Measurements from ENCODE around the gene ITGB5.

The ITGB5 gene

DNA sequence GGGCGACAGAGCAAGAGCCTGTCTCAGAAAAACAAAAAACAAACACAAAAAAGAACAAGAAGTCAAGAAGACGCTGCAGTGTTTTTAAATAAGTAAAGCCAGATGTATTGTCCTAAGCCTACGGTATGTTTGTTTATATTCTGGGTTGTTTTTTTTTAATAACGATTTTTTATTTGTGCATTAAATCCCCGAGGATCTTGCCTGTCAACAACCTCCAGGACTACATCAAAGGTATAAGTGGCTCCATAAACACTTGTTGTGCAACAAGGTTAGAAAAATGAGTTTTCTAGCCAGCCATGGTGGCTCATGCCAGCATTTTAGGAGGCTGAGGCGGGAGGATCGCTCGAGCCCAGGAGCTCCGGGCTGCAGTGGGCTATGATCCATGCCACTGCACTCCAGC lies 26.1 kb downstream of the ITGB5 start:
- no peak for TF ChIP-seq POLR2A (IDR thresholded peaks at IDR 0.05; ENCODE audit: low read depth, low read length)
- DNase-seq (ENCODE audit: insufficient read length, low spot score): no peak
- no peak for FAIRE-seq

DNA sequence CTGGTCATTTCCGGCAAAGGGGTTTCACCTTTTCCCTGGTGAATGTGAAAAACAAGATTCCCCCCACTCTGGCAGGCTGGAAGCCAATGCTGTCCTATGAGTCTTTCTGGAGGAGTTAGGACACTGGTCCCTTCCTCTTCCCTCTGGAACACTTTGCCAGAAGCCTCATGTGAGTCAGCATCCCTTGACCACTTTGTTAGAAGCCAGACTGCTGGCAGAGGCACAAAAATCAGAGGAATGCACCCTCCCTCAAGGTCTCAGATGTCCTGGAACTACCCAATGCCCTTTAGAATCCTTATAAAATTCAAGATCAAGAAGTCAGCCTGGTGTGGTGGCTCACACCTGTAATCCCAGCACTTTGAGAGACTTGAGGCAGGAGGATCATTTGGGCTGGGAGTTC lies 26.6 kb downstream of the ITGB5 start:
- FAIRE-seq: peak; percentile 95
- TF ChIP-seq POLR2A (IDR thresholded peaks at IDR 0.05; ENCODE audit: low read depth, low read length): no peak
- peak; percentile 68 for DNase-seq (ENCODE audit: insufficient read length, low spot score)

DNA sequence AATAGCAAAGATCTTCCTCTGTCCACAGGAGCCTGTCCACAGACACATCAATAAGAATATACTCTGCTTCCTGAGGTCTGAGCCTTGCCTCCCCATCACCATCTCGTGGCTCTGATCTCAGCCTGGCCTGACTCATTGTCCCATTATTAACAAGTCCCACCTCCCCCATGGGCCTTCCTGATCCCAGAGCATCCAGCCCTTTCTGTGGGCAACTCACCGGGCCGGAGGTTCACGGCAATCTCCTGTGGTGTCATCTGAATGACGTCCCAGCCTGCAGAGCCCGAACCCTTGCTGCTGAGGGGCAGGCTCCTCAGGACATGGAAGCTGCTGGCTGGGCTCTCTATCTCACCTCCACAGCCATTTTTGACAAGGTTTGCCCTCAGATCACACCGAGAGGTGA lies 28.1 kb downstream of the ITGB5 start:
- peak; percentile 75 for FAIRE-seq
- no peak for TF ChIP-seq POLR2A (IDR thresholded peaks at IDR 0.05; ENCODE audit: low read depth, low read length)
- peak; percentile 48 for DNase-seq (ENCODE audit: insufficient read length, low spot score)

DNA sequence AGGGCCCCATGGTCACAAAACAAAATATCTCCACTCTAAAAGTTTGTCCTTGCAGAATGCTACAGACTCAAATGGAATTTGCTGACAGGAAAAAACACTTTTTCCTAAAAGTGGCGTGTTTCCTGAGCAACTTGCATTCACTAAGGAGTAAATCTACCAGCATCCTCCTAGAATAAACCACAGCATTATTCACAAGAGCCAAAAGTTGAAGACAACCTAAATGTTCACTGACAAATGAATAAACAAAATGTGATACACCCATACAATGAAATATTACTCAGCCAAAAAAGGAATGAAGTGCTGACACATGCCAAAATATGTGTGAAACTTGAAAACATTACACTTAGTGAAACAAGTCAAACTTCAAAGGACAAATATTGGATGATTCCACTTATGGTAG lies 28.9 kb downstream of the ITGB5 start:
- TF ChIP-seq POLR2A (IDR thresholded peaks at IDR 0.05; ENCODE audit: low read depth, low read length): no peak
- FAIRE-seq (peak; percentile 50), DNase-seq (ENCODE audit: insufficient read length, low spot score) (no peak)

DNA sequence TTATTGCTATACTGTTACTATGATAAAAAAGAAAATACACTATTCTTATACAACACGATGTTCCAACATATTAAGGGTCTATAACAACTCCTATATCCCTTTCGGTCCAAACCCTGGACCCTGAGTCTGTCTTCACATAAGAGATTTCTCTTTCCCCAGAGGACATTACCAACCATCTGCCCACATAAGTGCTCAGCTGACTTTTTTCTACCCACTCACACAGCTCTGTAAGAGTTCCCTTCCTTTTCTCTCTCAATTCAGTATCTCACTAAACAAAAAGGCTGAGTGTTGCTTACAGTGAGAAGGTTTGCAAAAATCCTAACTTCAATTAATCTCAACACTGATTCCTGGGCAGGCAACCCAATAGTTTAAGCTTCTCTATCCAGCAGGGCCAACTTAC lies 30.5 kb downstream of the ITGB5 start:
- FAIRE-seq (no peak), DNase-seq (ENCODE audit: insufficient read length, low spot score) (no peak)
- TF ChIP-seq POLR2A (IDR thresholded peaks at IDR 0.05; ENCODE audit: low read depth, low read length): no peak

DNA sequence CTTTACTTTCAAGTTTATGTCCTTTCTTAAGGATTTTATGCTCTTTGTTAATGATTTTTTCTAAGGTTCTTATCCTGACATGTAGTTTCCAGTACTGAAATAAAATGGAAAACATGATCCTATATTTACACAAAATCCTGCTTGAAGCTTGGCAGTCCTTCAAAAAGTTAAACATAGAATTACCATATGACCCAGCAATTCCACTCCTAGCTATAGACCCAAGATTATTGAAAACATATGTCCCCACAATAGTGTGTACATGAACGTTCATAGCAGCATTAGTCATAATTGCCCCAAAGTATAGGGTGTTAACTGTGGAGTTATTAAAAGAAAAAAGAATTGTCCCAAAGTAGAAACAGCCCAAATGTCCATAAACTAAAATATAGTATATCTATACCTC lies 33.2 kb downstream of the ITGB5 start:
- FAIRE-seq (no peak), DNase-seq (ENCODE audit: insufficient read length, low spot score) (no peak)
- TF ChIP-seq POLR2A (IDR thresholded peaks at IDR 0.05; ENCODE audit: low read depth, low read length): no peak

DNA sequence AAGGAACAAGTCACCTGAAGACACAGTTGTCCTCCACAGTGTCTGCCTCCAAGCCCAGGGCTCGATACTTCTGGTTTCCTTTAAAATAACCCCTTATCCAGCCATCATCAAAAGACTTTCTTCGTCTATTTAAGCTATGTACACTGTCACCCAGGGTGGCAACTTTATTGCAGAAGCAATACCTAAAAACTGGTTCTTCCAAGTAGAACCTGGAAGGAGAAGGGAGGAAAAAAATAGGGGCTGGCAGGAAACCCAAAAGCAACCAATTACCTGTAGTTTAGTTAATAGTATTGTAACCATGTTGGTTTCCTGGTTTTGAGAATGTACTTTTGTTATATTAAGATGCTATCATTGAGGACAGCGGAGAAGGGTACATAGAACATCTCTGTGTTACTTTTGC lies 33.7 kb downstream of the ITGB5 start:
- TF ChIP-seq POLR2A (IDR thresholded peaks at IDR 0.05; ENCODE audit: low read depth, low read length): no peak
- DNase-seq (ENCODE audit: insufficient read length, low spot score): no peak
- FAIRE-seq: no peak

DNA sequence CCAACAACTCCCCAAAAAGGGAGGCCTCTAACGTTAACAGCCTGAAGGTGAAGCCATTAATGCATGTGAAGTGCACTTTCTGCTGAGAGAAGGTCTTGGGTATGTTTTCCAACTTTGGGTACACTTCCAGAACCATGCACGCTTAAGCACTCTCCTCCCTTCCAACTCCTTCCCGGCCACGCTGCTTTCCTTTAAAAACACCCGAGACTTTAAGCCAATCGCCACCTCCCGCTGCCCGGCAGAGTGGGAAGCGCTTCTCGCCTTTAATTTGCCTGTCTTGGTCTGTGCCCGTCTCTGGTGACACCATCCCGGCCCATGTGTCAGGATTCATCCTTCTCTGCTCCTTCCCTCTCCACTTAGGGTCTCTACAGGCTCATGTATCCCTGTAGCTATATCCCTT lies 35.3 kb downstream of the ITGB5 start:
- no peak for TF ChIP-seq POLR2A (IDR thresholded peaks at IDR 0.05; ENCODE audit: low read depth, low read length)
- FAIRE-seq: no peak
- no peak for DNase-seq (ENCODE audit: insufficient read length, low spot score)

DNA sequence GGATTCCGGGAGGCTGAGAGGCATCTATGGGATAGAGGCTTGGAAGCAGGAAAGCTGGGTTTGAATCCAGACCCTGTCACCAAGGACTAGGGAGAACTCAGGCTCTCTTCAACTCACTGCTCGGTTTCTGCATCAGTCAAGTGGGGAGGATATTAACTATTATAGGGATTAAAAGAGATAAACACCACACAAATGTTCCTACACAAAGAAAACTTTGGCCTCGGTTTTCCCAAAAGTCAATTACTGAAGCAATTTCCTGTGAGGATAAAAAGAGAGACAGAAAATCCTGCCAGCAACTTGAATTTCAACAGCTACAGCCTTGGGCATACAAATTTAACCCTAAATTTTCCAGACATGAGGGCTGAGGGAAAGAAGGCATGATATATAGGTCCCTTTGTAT lies 36.0 kb downstream of the ITGB5 start:
- no peak for FAIRE-seq
- no peak for DNase-seq (ENCODE audit: insufficient read length, low spot score)
- TF ChIP-seq POLR2A (IDR thresholded peaks at IDR 0.05; ENCODE audit: low read depth, low read length): no peak

DNA sequence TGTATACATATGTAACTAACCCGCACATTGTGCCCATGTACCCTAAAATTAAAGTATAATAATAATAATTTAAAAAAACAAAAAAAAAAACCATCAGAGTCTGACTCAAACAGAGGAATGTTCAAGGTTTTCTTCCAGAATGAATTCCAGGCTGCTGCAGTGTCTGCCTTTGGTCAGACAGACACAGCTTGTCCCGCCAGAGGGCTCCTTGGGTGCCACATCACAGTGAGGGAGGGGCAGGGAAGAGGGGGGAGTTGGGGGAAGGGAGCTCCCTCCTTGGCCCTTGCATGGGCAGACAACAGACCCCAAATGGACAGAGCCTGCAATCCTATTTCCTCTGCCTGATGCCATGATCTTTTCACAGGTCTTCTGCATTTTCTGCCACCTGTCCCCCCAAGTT lies 36.5 kb downstream of the ITGB5 start:
- FAIRE-seq (no peak), DNase-seq (ENCODE audit: insufficient read length, low spot score) (no peak)
- no peak for TF ChIP-seq POLR2A (IDR thresholded peaks at IDR 0.05; ENCODE audit: low read depth, low read length)

DNA sequence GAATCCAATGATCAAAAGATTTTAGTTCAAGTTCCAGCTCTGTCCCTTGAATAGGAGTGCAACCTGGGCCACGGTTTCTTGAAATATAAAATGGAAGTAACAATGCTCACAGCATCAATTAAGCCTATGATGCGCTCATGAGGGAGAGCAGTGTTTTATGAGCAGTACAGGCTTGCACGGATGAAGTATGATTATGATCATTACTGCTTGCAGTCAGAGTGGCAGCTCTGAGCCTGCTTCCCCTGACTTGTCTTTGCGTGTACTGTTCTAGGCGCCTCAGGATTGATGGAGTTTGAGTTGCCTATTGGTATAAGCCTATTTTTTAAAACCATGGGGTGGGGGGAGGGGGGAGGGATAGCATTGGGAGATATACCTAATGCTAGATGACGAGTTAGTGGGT lies 37.0 kb downstream of the ITGB5 start:
- FAIRE-seq (no peak), DNase-seq (ENCODE audit: insufficient read length, low spot score) (no peak)
- no peak for TF ChIP-seq POLR2A (IDR thresholded peaks at IDR 0.05; ENCODE audit: low read depth, low read length)

DNA sequence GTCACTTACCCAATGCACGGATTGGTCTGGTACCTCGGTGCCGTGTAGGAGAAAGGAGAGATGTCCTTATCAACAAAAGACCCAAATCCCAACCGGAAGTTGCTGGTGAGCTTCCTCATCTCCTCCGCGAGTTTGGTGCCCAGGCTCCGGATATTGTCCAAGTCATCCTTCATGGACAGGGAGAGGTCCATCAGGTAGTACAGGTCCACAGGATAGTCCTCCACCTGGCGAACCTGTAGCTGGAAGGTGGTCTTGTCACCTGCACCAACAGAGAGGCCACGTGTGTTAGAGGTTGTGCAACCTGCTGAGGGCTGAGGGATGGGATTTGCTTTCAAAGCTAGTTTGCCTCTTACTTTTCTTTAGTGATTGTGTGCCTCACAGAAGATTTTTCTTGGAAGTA lies 38.9 kb downstream of the ITGB5 start:
- FAIRE-seq (no peak), DNase-seq (ENCODE audit: insufficient read length, low spot score) (no peak)
- no peak for TF ChIP-seq POLR2A (IDR thresholded peaks at IDR 0.05; ENCODE audit: low read depth, low read length)

DNA sequence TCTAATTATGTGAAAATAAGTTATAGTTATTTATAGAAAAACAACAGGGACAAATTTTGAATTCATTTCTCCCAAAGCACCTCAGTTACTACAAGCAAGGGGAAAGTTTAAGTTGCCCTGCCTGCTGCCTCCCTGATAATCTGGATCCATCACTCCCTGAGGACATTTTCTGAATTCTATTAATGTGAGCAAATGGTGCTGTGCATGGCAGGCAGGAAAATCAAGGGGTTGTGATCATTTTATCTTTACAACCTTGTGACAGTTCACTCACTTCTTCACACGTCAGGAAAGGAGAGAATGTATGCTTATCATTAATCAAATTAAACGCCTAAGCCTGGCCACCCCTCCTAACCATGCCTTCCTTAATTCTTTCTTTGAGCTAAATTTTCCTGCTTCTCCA lies 39.3 kb downstream of the ITGB5 start:
- no peak for DNase-seq (ENCODE audit: insufficient read length, low spot score)
- FAIRE-seq: no peak
- TF ChIP-seq POLR2A (IDR thresholded peaks at IDR 0.05; ENCODE audit: low read depth, low read length): no peak

DNA sequence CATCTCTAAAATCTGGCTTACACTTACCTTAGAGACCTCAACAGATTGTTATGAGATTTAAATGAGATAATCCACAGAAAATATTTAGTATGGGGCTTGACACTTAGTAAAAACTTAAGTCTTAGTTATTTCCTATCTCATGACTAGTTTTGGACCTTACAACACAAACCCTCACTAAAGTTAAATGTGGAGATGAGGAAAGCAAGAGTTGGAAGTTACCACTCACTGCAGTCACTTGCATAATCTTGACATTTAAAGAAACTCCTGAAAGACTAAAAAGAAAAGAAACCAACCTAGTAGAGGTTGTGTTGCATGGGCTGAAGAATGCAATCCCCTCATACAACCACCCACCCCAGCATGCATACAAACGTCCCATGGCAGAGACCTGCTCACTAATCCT lies 40.1 kb downstream of the ITGB5 start:
- TF ChIP-seq POLR2A (IDR thresholded peaks at IDR 0.05; ENCODE audit: low read depth, low read length): no peak
- DNase-seq (ENCODE audit: insufficient read length, low spot score): no peak
- FAIRE-seq: no peak

DNA sequence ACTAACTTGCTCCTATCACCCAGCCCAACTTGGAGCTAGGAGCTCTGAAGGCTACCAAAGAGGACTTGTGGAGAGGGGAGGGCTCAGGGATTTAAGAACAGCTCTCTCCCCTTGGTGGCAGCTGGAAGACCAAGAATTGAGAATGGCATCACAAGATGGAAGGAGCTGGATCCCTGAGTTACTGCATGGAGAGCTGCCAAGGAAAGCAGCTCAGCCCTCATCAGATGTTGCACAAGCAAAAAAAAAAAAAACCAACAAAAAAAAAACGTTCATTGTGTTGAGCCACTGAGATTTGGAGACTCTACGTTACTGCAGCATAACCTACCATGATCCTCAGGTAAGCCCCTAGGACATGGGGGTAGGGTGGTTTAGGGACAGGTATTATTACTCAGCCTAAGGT lies 41.0 kb downstream of the ITGB5 start:
- DNase-seq (ENCODE audit: insufficient read length, low spot score): no peak
- TF ChIP-seq POLR2A (IDR thresholded peaks at IDR 0.05; ENCODE audit: low read depth, low read length): no peak
- FAIRE-seq: no peak

DNA sequence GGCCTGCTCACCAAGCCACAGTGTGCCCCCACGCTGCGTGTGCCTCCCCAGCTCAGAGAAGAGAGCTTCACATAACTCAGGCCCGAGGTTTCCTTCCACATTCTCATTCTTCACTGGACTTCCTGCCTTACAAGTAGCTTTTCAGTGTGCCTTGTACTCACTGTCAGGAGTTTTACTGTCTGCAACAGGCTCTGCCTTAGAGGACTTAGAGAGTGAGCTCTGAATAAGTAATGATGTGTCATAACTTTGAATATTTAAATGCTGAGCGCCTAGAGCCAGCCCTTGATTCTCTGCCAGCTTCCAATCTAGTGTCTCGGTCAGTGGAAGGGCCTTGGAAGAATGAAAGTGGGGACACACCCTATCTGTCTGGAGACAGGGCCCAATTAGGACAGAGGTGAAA lies 41.8 kb downstream of the ITGB5 start:
- DNase-seq (ENCODE audit: insufficient read length, low spot score): peak; percentile 62
- no peak for TF ChIP-seq POLR2A (IDR thresholded peaks at IDR 0.05; ENCODE audit: low read depth, low read length)
- FAIRE-seq: peak; percentile 82
